Colonic mucosa (tissue), 4 donors: ENCODE measurements around the gene TAF5L. TPM values are rescaled to one million over a fixed set of nuclear protein-coding genes. Genes with fewer than 3 reads are reported as not detected.

ENCODE experiments used
- DNase-seq: peaks from one replicate; pipeline ENCODE4 v3.0.0-alpha.2; 2020
- H3K27ac ChIP-seq: fragments of 200-600 bp; one replicate; pipeline ENCODE4 v1.8.0; 2021
- H3K27me3 ChIP-seq: fragments of 200-600 bp; one replicate; pipeline ENCODE4 v1.8.0; 2021
- H3K36me3 ChIP-seq: fragments of 200-600 bp; one replicate; pipeline ENCODE4 v1.8.0; 2021
- H3K4me1 ChIP-seq: fragments of 200-600 bp; one replicate; pipeline ENCODE4 v1.8.0; 2021; ENCODE audit warnings: mild to moderate bottlenecking
- H3K4me3 ChIP-seq: fragments of 200-600 bp; one replicate; pipeline ENCODE4 v1.8.0; 2021
- H3K9ac ChIP-seq, 2 donors: one replicate each; pipeline ENCODE4 v1.7.0; 2013; ENCODE audit warnings: control low read depth in 2 of 2, low read depth in 2 of 2, low read length in 2 of 2
- H3K9me3 ChIP-seq: fragments of 200-600 bp; one replicate; pipeline ENCODE4 v1.8.0; 2021
- CTCF ChIP-seq: fragments of 200-600 bp; IDR thresholded peaks from one replicate; pipeline ENCODE4 v1.8.0; 2022; ENCODE audit warnings: antibody characterized with exemption, mild to moderate bottlenecking
- intact Hi-C: fragments of 100-400 bp; cut with DNase I; formaldehyde crosslinking; loops from one replicate; pipeline ENCODE4 v1.14.1; 2022
- total RNA-seq, 2 donors: library from RNA; stranded (reverse); fragmentation: NEBNext Ultra II Directional in 1 of 2; extraction: Animal tissue kit (Norgen Biotek cat#: 25700) in 1 of 2; gene quantifications; one replicate each; pipeline ENCODE4 v1.2.1, GENCODE V29; 2021
- donor health status: healthy.
- donor health status: DM: no; HTN: no; CAD: no.
- donor health status: DM: no; HTN: no; CAD: no.

TAF5L gene
- total RNA-seq, 2 donors from 2014 or later = 20.9 to 24.3 TPM

GRCh38 chr1:229619002-229619401 is 6.9 kb downstream of the TAF5L start:
- Histone ChIP-seq H3K36me3 (no peaks in the 10 kb centered on the region), H3K4me3 (no peak overlapping the region), H3K27ac (no peak overlapping the region), H3K27me3 (no peaks in the 10 kb centered on the region), H3K9ac (no peak overlapping the region), H3K9me3 (no peaks in the 10 kb centered on the region), H3K4me1 (no peaks in the 10 kb centered on the region)
- TF ChIP-seq CTCF = no peak
- no peak for DNase-seq
- intact Hi-C loops = no loop called here

GRCh38 chr1:229617351-229618100 is 8.4 kb downstream of the TAF5L start:
- Histone ChIP-seq H3K27me3 (no peaks in the 10 kb centered on the region), H3K9ac (no peak overlapping the region), H3K4me1 (no peaks in the 10 kb centered on the region), H3K27ac (no peak overlapping the region), H3K9me3 (no peaks in the 10 kb centered on the region), H3K4me3 (no peak overlapping the region), H3K36me3 (peaks cover 5% of the 10 kb centered on the region)
- TF ChIP-seq CTCF = no peak
- no peak for DNase-seq
- intact Hi-C loops = no loop called here

GRCh38 chr1:229614701-229615100 is 11.2 kb downstream of the TAF5L start:
- DNase-seq = no peak
- no peaks in the 10 kb centered on the region for H3K4me1 ChIP-seq
- no peak for TF ChIP-seq CTCF
- H3K27ac ChIP-seq = no peak overlapping the region
- H3K36me3 ChIP-seq = peaks cover 12% of the 10 kb centered on the region
- no peak overlapping the region for H3K9ac ChIP-seq
- intact Hi-C loops = no loop called here
- H3K4me3 ChIP-seq = no peak overlapping the region
- no peaks in the 10 kb centered on the region for H3K27me3 ChIP-seq
- no peaks in the 10 kb centered on the region for H3K9me3 ChIP-seq

GRCh38 chr1:229613938-229614337 is 12.0 kb downstream of the TAF5L start:
- no peaks in the 10 kb centered on the region for H3K27me3 ChIP-seq
- DNase-seq = no peak
- H3K9ac ChIP-seq = no peak overlapping the region
- no peaks in the 10 kb centered on the region for H3K9me3 ChIP-seq
- H3K4me1 ChIP-seq = no peaks in the 10 kb centered on the region
- TF ChIP-seq CTCF = no peak
- peaks cover 19% of the 10 kb centered on the region for H3K36me3 ChIP-seq
- H3K27ac ChIP-seq = no peak overlapping the region
- intact Hi-C loops = no loop called here
- no peak overlapping the region for H3K4me3 ChIP-seq

GRCh38 chr1:229608590-229608989 is 17.3 kb downstream of the TAF5L start:
- no peaks in the 10 kb centered on the region for H3K4me1 ChIP-seq
- no peak for DNase-seq
- H3K27me3 ChIP-seq = no peaks in the 10 kb centered on the region
- intact Hi-C loops = no loop called here
- no peak for TF ChIP-seq CTCF
- no peak overlapping the region for H3K9ac ChIP-seq
- no peaks in the 10 kb centered on the region for H3K9me3 ChIP-seq
- H3K36me3 ChIP-seq = peaks cover 22% of the 10 kb centered on the region
- H3K4me3 ChIP-seq = no peak overlapping the region
- H3K27ac ChIP-seq = no peak overlapping the region
